Activated CD4-positive, CD25-positive, alpha-beta regulatory T cell treated with anti-CD3 and anti-CD28 coated beads, Interleukin-2, amount 50 U/mL, for 24 hours (primary cell): ENCODE measurements around the gene TMCO6.

Experiments used
- ATAC-seq, 2 donors: fragments of 150-1000 bp; cut with Tn5 transposase; one replicate each; pipeline ENCODE4 v1.10.0; 2021; ENCODE audit warnings: mild to moderate bottlenecking in 1 of 2, moderate library complexity in 1 of 2

TMCO6 gene

GRCh38 chr5:140674211-140674610 is 35.0 kb downstream of the TMCO6 start:
- no peak for ATAC-seq

GRCh38 chr5:140674629-140675028 is 35.4 kb downstream of the TMCO6 start:
- ATAC-seq: no peak

DNA sequence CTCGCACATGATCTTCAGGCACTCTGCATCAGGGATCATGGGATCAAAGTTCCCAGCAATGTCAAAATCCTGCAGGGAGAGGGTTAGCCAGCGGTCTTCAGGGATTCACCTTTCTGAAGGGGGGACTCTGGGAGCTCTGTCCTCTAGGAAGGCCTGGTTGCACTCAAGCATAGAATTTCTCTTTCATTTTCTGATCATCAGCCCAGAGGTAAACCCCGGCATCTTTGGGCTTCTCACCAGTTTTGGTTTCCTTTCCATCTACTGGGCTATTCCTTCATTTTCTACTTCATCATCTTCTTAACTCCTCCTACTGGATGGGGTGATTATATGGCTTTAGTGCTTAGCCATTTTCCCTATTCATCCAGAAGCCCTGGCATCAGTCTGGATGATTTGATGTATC is 38.7 kb downstream of the TMCO6 start:
- no peak for ATAC-seq

- ATAC-seq: no peak
Measured at GRCh38 chr5:140678993-140679392, 39.7 kb downstream of the TMCO6 start.

GRCh38 chr5:140690376-140690932 is 51.2 kb downstream of the TMCO6 start:
- no peak for ATAC-seq

GRCh38 chr5:140690941-140691924 is 52.0 kb downstream of the TMCO6 start, which contains the start of the genes HARS1 and HARS2:
Gene HARS1, minus strand, starts transcription at chr5:140691370. Its CDS starts 66 bp downstream, at chr5:140691304.
Gene HARS2, plus strand, starts transcription at chr5:140691455. Its CDS starts 194 bp downstream, at chr5:140691649.
- ATAC-seq: peak; percentile 98

DNA sequence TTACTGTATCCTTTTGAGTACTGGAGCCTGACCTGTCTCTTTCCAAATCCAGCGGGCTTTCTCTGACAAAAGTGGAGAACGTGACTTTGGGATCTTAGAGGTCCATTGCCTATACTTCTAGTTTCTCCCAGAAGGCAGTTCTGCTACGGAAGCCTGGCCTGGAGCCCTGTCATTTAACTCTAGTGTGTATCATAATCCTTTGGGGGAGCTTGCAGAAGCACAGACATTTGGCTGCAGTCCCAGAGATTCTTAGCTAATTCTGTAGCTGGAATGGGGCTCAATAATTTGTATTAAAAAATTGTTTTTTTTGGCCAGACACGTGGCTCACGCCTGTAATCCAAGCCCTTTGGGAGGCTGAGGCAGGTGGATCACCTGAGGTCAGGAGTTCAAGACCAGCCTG is 55.0 kb downstream of the TMCO6 start:
- ATAC-seq: no peak
